ENCODE results near the gene PLCB1.

PLCB1 gene

GRCh38 chr20:8875586-8875985 is 743.5 kb downstream of the PLCB1 start:
- Histone ChIP-seq H3K27me3 (replicated peaks in 2 of 5; ENCODE audit: control insufficient read depth in 4 of 5, insufficient read depth in 5 of 5, low read length in 4 of 5) (no peaks in the 10 kb centered on the region), H3K36me3 (ENCODE audit: control insufficient read depth in 4 of 4, insufficient read depth in 4 of 4, low read length in 3 of 4) (no peaks in the 10 kb centered on the region), H3K27ac (ENCODE audit: insufficient read depth in 1 of 2, low read depth in 1 of 2, low read length in 2 of 2, poor library complexity in 1 of 2, severe bottlenecking in 2 of 2) (no peak overlapping the region), H3K4me3 (ENCODE audit: control insufficient read depth in 1 of 7, extremely low read depth in 1 of 7, insufficient read depth in 4 of 7, low read depth in 2 of 7, low read length in 6 of 7) (no peak overlapping the region), H3K4me1 (ENCODE audit: control extremely low read depth in 1 of 4, control insufficient read depth in 4 of 4, insufficient read depth in 4 of 4, low read length in 3 of 4) (no peaks in the 10 kb centered on the region), H3K9me3 (ENCODE audit: control extremely low read depth in 1 of 5, control insufficient read depth in 4 of 5, insufficient read depth in 2 of 5, low read depth in 1 of 5, low read length in 4 of 5) (no peaks in the 10 kb centered on the region)
- POLR2A ChIA-PET, result no interaction called here
- DNase-seq, result no peak
- CTCF ChIA-PET, result no interaction called here

- Histone ChIP-seq H3K36me3 (ENCODE audit: control insufficient read depth in 4 of 4, insufficient read depth in 4 of 4, low read length in 3 of 4) (peaks cover 0 to 2% (median 0%) of the 10 kb centered on the region in 4 experiments), H3K4me1 (ENCODE audit: control extremely low read depth in 1 of 4, control insufficient read depth in 4 of 4, insufficient read depth in 4 of 4, low read length in 3 of 4) (no peaks in the 10 kb centered on the region), H3K9me3 (ENCODE audit: control extremely low read depth in 1 of 5, control insufficient read depth in 4 of 5, insufficient read depth in 2 of 5, low read depth in 1 of 5, low read length in 4 of 5) (no peaks in the 10 kb centered on the region), H3K27ac (ENCODE audit: insufficient read depth in 1 of 2, low read depth in 1 of 2, low read length in 2 of 2, poor library complexity in 1 of 2, severe bottlenecking in 2 of 2) (no peak overlapping the region), H3K4me3 (ENCODE audit: control insufficient read depth in 1 of 7, extremely low read depth in 1 of 7, insufficient read depth in 4 of 7, low read depth in 2 of 7, low read length in 6 of 7) (no peak overlapping the region), H3K27me3 (replicated peaks in 2 of 5; ENCODE audit: control insufficient read depth in 4 of 5, insufficient read depth in 5 of 5, low read length in 4 of 5) (no peaks in the 10 kb centered on the region)
- ChIA-PET POLR2A (no interaction called here), CTCF (interaction anchor here (1.3 kb wide), 1 partner anchor 23 kb away, joined by 3 read pairs; no protein-coding TSS in a partner anchor)
- DNase-seq, result no peak
These were observed 744.3 kb downstream of the PLCB1 start for GRCh38 chr20:8876366-8876765.

GRCh38 chr20:8877294-8877693 is 745.2 kb downstream of the PLCB1 start:
- CTCF ChIA-PET, result interaction anchor here (1.3 kb wide), 1 partner anchor 24 kb away, joined by 3 read pairs; no protein-coding TSS in a partner anchor
- POLR2A ChIA-PET, result no interaction called here
- Histone ChIP-seq H3K27me3 (replicated peaks in 2 of 5; ENCODE audit: control insufficient read depth in 4 of 5, insufficient read depth in 5 of 5, low read length in 4 of 5) (no peaks in the 10 kb centered on the region), H3K4me1 (ENCODE audit: control extremely low read depth in 1 of 4, control insufficient read depth in 4 of 4, insufficient read depth in 4 of 4, low read length in 3 of 4) (no peaks in the 10 kb centered on the region), H3K9me3 (ENCODE audit: control extremely low read depth in 1 of 5, control insufficient read depth in 4 of 5, insufficient read depth in 2 of 5, low read depth in 1 of 5, low read length in 4 of 5) (no peaks in the 10 kb centered on the region), H3K27ac (ENCODE audit: insufficient read depth in 1 of 2, low read depth in 1 of 2, low read length in 2 of 2, poor library complexity in 1 of 2, severe bottlenecking in 2 of 2) (no peak overlapping the region), H3K4me3 (ENCODE audit: control insufficient read depth in 1 of 7, extremely low read depth in 1 of 7, insufficient read depth in 4 of 7, low read depth in 2 of 7, low read length in 6 of 7) (no peak overlapping the region), H3K36me3 (ENCODE audit: control insufficient read depth in 4 of 4, insufficient read depth in 4 of 4, low read length in 3 of 4) (peaks cover 0 to 7% (median 4%) of the 10 kb centered on the region in 4 experiments)
- 100% methylated on average over 1 of the region's 2 CpGs for WGBS (ENCODE audit: insufficient coverage)
- no peak for DNase-seq

GRCh38 chr20:8879669-8880068 is 747.6 kb downstream of the PLCB1 start:
- H3K27ac ChIP-seq (ENCODE audit: insufficient read depth in 1 of 2, low read depth in 1 of 2, low read length in 2 of 2, poor library complexity in 1 of 2, severe bottlenecking in 2 of 2), result no peak overlapping the region
- no peak for DNase-seq
- no peak overlapping the region for H3K4me3 ChIP-seq (ENCODE audit: control insufficient read depth in 1 of 7, extremely low read depth in 1 of 7, insufficient read depth in 4 of 7, low read depth in 2 of 7, low read length in 6 of 7)
- H3K4me1 ChIP-seq (ENCODE audit: control extremely low read depth in 1 of 4, control insufficient read depth in 4 of 4, insufficient read depth in 4 of 4, low read length in 3 of 4), result no peaks in the 10 kb centered on the region
- no peaks in the 10 kb centered on the region for H3K27me3 ChIP-seq (replicated peaks in 2 of 5; ENCODE audit: control insufficient read depth in 4 of 5, insufficient read depth in 5 of 5, low read length in 4 of 5)
- POLR2A ChIA-PET, result interaction anchor here (0.6 kb wide), 1 partner anchor 423 kb away, joined by 3 read pairs; no protein-coding TSS in a partner anchor
- 100% methylated on average over 2 of the region's 2 CpGs for WGBS (ENCODE audit: insufficient coverage)
- H3K9me3 ChIP-seq (ENCODE audit: control extremely low read depth in 1 of 5, control insufficient read depth in 4 of 5, insufficient read depth in 2 of 5, low read depth in 1 of 5, low read length in 4 of 5), result no peaks in the 10 kb centered on the region
- peaks cover 0 to 7% (median 4%) of the 10 kb centered on the region in 4 experiments for H3K36me3 ChIP-seq (ENCODE audit: control insufficient read depth in 4 of 4, insufficient read depth in 4 of 4, low read length in 3 of 4)
- CTCF ChIA-PET, result interaction anchor here (0.8 to 1.4 kb wide), 3 partner anchors 9 to 51 kb away, joined by 3 to 4 read pairs (median 3); no protein-coding TSS in a partner anchor

- POLR2A ChIA-PET, result interaction anchor here (0.6 kb wide), 1 partner anchor 422 kb away, joined by 3 read pairs; no protein-coding TSS in a partner anchor
- CTCF ChIA-PET, result interaction anchor here (0.7 to 1.4 kb wide), 4 partner anchors 9 to 52 kb away, joined by 3 to 4 read pairs (median 3); no protein-coding TSS in a partner anchor
- DNase-seq, result no peak
- 96% methylated on average over 4 of the region's 5 CpGs for WGBS (ENCODE audit: insufficient coverage)
- no peaks in the 10 kb centered on the region for H3K27me3 ChIP-seq (replicated peaks in 2 of 5; ENCODE audit: control insufficient read depth in 4 of 5, insufficient read depth in 5 of 5, low read length in 4 of 5)
- H3K4me1 ChIP-seq (ENCODE audit: control extremely low read depth in 1 of 4, control insufficient read depth in 4 of 4, insufficient read depth in 4 of 4, low read length in 3 of 4), result no peaks in the 10 kb centered on the region
- peaks cover 0 to 7% (median 4%) of the 10 kb centered on the region in 4 experiments for H3K36me3 ChIP-seq (ENCODE audit: control insufficient read depth in 4 of 4, insufficient read depth in 4 of 4, low read length in 3 of 4)
- H3K27ac ChIP-seq (ENCODE audit: insufficient read depth in 1 of 2, low read depth in 1 of 2, low read length in 2 of 2, poor library complexity in 1 of 2, severe bottlenecking in 2 of 2), result no peak overlapping the region
- H3K4me3 ChIP-seq (ENCODE audit: control insufficient read depth in 1 of 7, extremely low read depth in 1 of 7, insufficient read depth in 4 of 7, low read depth in 2 of 7, low read length in 6 of 7), result no peak overlapping the region
- no peaks in the 10 kb centered on the region for H3K9me3 ChIP-seq (ENCODE audit: control extremely low read depth in 1 of 5, control insufficient read depth in 4 of 5, insufficient read depth in 2 of 5, low read depth in 1 of 5, low read length in 4 of 5)
These were observed 748.2 kb downstream of the PLCB1 start for GRCh38 chr20:8880085-8880853.

GRCh38 chr20:8891039-8891438 is 759.0 kb downstream of the PLCB1 start:
- Histone ChIP-seq H3K27me3 (replicated peaks in 2 of 5; ENCODE audit: control insufficient read depth in 4 of 5, insufficient read depth in 5 of 5, low read length in 4 of 5) (no peaks in the 10 kb centered on the region), H3K4me1 (ENCODE audit: control extremely low read depth in 1 of 4, control insufficient read depth in 4 of 4, insufficient read depth in 4 of 4, low read length in 3 of 4) (no peaks in the 10 kb centered on the region), H3K27ac (ENCODE audit: insufficient read depth in 1 of 2, low read depth in 1 of 2, low read length in 2 of 2, poor library complexity in 1 of 2, severe bottlenecking in 2 of 2) (no peak overlapping the region), H3K9me3 (ENCODE audit: control extremely low read depth in 1 of 5, control insufficient read depth in 4 of 5, insufficient read depth in 2 of 5, low read depth in 1 of 5, low read length in 4 of 5) (peaks cover 7 to 19% (median 13%) of the 10 kb centered on the region in 5 experiments), H3K4me3 (ENCODE audit: control insufficient read depth in 1 of 7, extremely low read depth in 1 of 7, insufficient read depth in 4 of 7, low read depth in 2 of 7, low read length in 6 of 7) (no peak overlapping the region), H3K36me3 (ENCODE audit: control insufficient read depth in 4 of 4, insufficient read depth in 4 of 4, low read length in 3 of 4) (no peaks in the 10 kb centered on the region)
- ChIA-PET POLR2A (no interaction called here), CTCF (no interaction called here)
- DNase-seq, result no peak
- no CpG with 5 or more reads among the region's 1 CpG for WGBS (ENCODE audit: insufficient coverage)

GRCh38 chr20:8895472-8895871 is 763.4 kb downstream of the PLCB1 start:
- H3K36me3 ChIP-seq (ENCODE audit: control insufficient read depth in 4 of 4, insufficient read depth in 4 of 4, low read length in 3 of 4), result no peaks in the 10 kb centered on the region
- H3K4me3 ChIP-seq (ENCODE audit: control insufficient read depth in 1 of 7, extremely low read depth in 1 of 7, insufficient read depth in 4 of 7, low read depth in 2 of 7, low read length in 6 of 7), result no peak overlapping the region
- ChIA-PET CTCF (interaction anchor here (0.8 kb wide), 1 partner anchor 15 kb away, joined by 3 read pairs; no protein-coding TSS in a partner anchor), POLR2A (no interaction called here)
- H3K9me3 ChIP-seq (ENCODE audit: control extremely low read depth in 1 of 5, control insufficient read depth in 4 of 5, insufficient read depth in 2 of 5, low read depth in 1 of 5, low read length in 4 of 5), result peaks cover 8 to 25% (median 12%) of the 10 kb centered on the region in 5 experiments
- H3K27me3 ChIP-seq (replicated peaks in 2 of 5; ENCODE audit: control insufficient read depth in 4 of 5, insufficient read depth in 5 of 5, low read length in 4 of 5), result no peaks in the 10 kb centered on the region
- H3K27ac ChIP-seq (ENCODE audit: insufficient read depth in 1 of 2, low read depth in 1 of 2, low read length in 2 of 2, poor library complexity in 1 of 2, severe bottlenecking in 2 of 2), result no peak overlapping the region
- H3K4me1 ChIP-seq (ENCODE audit: control extremely low read depth in 1 of 4, control insufficient read depth in 4 of 4, insufficient read depth in 4 of 4, low read length in 3 of 4), result no peaks in the 10 kb centered on the region
- DNase-seq, result no peak

Data from common myeloid progenitor, CD34-positive (primary cell).